Ovary (tissue), 3 donors: ENCODE results near the gene PZP.

Source experiments
- CTCF ChIP-seq, 3 donors: fragments of 450-650 bp in 2 of 3; fragments of 200-600 bp in 1 of 3; IDR thresholded peaks; one replicate each; pipeline versions ENCODE4 v1.5.1 to v1.8.0; 2016 to 2022; ENCODE audit warnings: antibody characterized with exemption in 3 of 3, mild to moderate bottlenecking in 1 of 3
- POLR2A ChIP-seq: fragments of 450-650 bp; IDR thresholded peaks from one replicate; pipeline ENCODE4 v1.6.1; 2017; ENCODE audit warnings: antibody characterized with exemption, mild to moderate bottlenecking, moderate library complexity
- donor health status: DM: no; HTN: no; CAD: no.

DNA sequence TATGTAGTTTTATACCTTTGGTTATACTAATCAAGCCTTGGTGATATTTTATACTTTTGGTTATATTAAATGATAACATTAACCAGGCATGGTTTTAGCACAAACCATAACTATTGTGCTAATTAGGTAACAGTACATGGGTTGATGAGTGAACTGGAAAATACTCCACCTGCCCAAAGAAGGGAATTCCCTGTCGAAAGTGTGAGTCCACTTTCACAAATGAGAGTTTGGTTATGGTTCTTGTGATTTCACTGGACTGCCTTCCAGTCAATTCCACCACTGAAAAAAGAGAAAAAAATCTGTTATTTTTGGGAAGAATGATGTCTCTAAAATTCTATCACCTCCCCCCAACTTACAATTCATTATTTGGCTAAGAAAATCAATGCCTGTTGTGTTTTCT is 102.1 kb downstream of the PZP start:
- no peak for TF ChIP-seq CTCF (IDR thresholded peaks at IDR 0.05)
- no peak for TF ChIP-seq POLR2A
